ENCODE measurements around the gene PROZ.

Gene PROZ

DNA sequence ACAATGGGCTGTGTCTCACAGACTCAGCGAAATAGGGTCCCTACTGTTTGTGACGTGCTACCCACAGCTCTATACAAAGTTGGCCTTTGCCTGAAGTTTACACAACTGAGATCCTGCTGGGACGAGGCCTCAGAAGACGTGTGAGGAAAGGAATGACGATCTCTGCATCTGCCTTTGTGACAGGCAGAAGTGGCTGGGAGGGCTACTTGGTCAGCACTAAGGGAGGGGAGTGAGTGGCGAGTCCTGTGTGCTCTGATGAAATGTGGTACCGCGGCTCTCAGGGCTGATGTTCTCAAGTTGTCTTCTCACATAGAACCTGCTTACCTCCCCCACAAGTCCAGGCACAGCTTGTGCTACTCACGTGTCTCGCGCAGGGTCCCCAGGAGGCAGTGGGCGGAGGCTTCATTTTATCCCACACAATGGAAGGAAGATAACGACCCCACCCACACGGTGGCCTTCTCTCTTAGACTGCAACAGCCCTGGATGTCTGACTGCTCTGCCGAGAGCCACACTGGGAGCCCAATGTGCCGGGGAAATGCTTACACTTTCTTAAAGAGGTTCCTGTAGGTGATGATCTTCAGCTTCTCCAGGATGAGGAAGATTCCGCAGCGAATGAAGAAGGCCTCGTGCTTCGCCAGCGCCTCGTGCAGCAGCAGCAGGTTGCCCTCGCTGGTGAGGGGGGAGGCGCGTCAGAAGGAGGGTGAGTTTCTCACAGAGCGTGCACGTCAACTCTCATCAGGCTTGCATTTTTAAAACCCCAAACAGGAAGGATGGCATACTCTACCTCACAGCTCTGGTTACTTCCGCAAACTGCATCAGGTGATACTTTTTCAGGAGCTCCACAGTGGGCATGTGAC lies 21.2 kb downstream of the PROZ start:
- Histone ChIP-seq H3K36me3 (ENCODE audit: control insufficient read depth, insufficient read depth, low read length) (peaks cover 50% of the 10 kb centered on the region), H3K4me3 (ENCODE audit: low read depth, low read length) (no peak overlapping the region), H3K27me3 (ENCODE audit: control insufficient read depth, insufficient read depth, low read length) (no peaks in the 10 kb centered on the region), H3K9ac (ENCODE audit: low read depth, low read length) (no peak overlapping the region), H3K9me3 (ENCODE audit: control insufficient read depth, insufficient read depth, low read length) (no peaks in the 10 kb centered on the region), H3K4me1 (ENCODE audit: control insufficient read depth, insufficient read depth, low read length) (peaks cover 4% of the 10 kb centered on the region)

DNA sequence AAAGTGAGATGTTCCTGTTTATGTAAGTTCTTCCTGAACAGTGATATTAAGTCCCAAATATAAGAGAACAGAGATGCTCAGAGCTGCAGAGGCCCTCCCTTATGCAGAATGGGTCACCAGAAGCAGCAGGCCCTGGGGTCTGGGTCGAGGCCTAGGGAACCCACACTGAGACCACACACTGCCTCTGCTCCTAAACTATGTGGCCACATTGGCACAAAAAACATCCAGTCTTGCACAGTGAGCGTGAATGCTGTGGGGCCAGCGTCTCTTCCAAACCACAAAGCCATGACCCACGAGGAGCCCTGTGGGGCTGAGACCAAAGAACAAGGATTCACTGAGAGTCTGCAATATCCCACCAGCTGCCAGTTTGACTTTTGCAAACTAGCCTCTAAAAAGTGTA lies 23.6 kb downstream of the PROZ start:
- peaks cover 36% of the 10 kb centered on the region for H3K36me3 ChIP-seq (ENCODE audit: control insufficient read depth, insufficient read depth, low read length)
- no peaks in the 10 kb centered on the region for H3K27me3 ChIP-seq (ENCODE audit: control insufficient read depth, insufficient read depth, low read length)
- peaks cover 4% of the 10 kb centered on the region for H3K4me1 ChIP-seq (ENCODE audit: control insufficient read depth, insufficient read depth, low read length)
- no peak overlapping the region for H3K4me3 ChIP-seq (ENCODE audit: low read depth, low read length)
- H3K9ac ChIP-seq (ENCODE audit: low read depth, low read length) = no peak overlapping the region
- H3K9me3 ChIP-seq (ENCODE audit: control insufficient read depth, insufficient read depth, low read length) = no peaks in the 10 kb centered on the region

DNA sequence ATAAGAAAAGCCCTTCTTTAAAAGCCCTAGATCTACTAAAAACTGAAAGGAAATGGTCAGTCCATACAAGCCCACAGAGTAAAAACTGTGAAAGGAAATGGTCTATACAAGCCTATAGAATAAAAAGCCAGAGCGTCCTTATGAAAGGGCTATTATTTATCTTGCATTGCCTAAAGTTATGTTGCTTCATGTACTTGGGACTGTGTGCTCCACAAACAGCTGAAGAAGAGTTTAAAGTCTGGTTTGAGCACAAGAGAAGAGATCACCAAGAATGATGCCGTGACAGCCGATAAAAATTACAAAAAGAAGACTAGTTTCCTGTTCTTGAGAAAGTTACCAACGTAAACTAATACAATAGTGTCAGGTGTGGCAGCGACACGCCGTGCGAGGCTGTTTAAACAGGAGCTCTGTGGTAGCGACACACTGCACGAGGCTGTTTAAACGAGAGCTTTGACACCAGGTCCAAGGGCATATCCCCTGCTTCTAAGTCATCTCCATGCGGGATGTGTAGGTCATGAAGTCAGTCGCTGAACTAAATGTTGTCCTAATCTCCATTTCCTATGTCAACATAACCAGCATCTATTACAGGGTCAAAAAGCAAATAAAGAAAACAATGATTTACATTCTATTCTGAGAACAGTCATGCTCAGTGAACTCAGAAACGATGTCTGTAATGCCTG lies 25.1 kb downstream of the PROZ start:
- no peaks in the 10 kb centered on the region for H3K27me3 ChIP-seq (ENCODE audit: control insufficient read depth, insufficient read depth, low read length)
- H3K36me3 ChIP-seq (ENCODE audit: control insufficient read depth, insufficient read depth, low read length) = peaks cover 41% of the 10 kb centered on the region
- H3K4me1 ChIP-seq (ENCODE audit: control insufficient read depth, insufficient read depth, low read length) = peaks cover 4% of the 10 kb centered on the region
- no peaks in the 10 kb centered on the region for H3K9me3 ChIP-seq (ENCODE audit: control insufficient read depth, insufficient read depth, low read length)
- H3K9ac ChIP-seq (ENCODE audit: low read depth, low read length) = no peak overlapping the region
- no peak overlapping the region for H3K4me3 ChIP-seq (ENCODE audit: low read depth, low read length)

DNA sequence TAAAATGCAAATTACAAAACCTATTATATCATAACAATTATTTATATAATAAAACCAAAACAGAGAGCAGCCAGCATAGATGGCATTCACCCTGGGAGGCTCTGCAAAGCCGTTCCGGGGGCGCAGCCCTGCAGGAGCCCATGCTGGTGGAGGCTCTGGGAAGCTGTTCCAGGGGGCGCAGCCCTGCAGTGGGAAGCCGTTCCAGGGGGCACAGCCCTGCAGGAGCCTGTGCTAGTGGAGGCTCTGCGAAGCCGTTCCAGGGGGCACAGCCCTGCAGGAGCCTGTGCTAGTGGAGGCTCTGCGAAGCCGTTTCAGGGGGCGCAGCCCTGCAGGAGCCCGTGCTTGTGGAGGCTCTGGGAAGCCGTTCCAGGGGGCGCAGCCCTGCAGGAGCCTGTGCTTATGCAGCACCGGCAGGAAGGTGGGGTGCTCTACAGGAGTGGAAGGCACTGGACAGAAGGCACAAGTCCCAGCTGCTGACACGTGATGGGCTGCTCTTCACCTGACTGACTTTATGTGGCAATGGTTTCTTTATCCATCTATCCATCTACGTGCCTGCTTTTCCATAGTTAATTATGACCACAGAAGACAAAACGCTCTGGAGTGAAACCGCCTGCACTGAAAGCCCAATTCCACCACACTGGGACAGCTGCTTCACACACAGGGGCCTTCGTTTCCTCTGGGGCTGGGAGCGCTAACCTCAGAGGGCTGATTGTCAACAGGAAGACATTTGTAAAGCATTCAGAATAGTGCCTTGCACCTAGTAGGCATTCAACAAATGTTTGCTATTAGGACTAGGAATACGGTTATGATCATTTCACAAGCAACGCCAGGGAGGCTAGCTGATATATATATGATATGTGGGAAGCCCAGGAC lies 26.4 kb downstream of the PROZ start:
- Histone ChIP-seq H3K4me3 (ENCODE audit: low read depth, low read length) (no peak overlapping the region), H3K36me3 (ENCODE audit: control insufficient read depth, insufficient read depth, low read length) (peaks cover 36% of the 10 kb centered on the region), H3K4me1 (ENCODE audit: control insufficient read depth, insufficient read depth, low read length) (peaks cover 3% of the 10 kb centered on the region), H3K27me3 (ENCODE audit: control insufficient read depth, insufficient read depth, low read length) (no peaks in the 10 kb centered on the region), H3K9me3 (ENCODE audit: control insufficient read depth, insufficient read depth, low read length) (no peaks in the 10 kb centered on the region), H3K9ac (ENCODE audit: low read depth, low read length) (no peak overlapping the region)

DNA sequence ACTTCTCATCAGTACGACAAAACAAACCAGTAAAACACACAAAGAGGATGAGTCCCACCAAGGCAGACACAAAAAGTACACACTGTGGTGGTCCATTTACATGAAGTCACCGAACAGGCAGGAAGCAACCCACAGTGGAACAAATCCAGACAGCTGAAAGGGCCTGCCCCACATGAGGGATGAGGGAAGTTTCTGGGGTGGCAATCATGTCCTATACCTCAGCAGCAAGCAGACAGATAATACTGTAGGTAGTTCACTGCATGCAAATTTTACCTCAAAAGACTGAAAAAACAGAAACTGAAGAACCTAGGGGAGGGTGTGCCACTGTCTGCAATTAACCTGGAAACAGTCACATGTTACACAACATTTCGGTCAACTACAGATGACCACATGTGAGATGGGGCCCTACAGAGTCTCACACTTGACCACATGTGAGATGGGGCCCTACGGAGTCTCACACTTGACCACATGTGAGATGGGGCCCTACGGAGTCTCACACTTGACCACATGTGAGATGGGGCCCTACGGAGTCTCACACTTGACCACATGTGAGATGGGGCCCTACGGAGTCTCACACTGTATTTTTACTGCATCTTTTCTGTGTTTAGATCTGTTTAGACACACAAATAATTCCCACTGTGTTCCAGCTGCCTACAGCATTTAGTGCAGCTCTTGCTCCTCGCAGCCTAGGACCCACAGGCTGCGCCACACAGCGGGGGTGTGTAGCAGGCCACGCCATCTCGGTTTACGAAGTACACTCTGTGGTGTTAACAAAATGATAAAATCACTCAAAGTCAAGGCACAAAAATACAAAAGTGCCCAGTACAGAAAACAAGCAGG lies 27.8 kb downstream of the PROZ start:
- no peak overlapping the region for H3K4me3 ChIP-seq (ENCODE audit: low read depth, low read length)
- peaks cover 30% of the 10 kb centered on the region for H3K36me3 ChIP-seq (ENCODE audit: control insufficient read depth, insufficient read depth, low read length)
- no peaks in the 10 kb centered on the region for H3K4me1 ChIP-seq (ENCODE audit: control insufficient read depth, insufficient read depth, low read length)
- H3K9ac ChIP-seq (ENCODE audit: low read depth, low read length) = no peak overlapping the region
- no peaks in the 10 kb centered on the region for H3K9me3 ChIP-seq (ENCODE audit: control insufficient read depth, insufficient read depth, low read length)
- no peaks in the 10 kb centered on the region for H3K27me3 ChIP-seq (ENCODE audit: control insufficient read depth, insufficient read depth, low read length)

DNA sequence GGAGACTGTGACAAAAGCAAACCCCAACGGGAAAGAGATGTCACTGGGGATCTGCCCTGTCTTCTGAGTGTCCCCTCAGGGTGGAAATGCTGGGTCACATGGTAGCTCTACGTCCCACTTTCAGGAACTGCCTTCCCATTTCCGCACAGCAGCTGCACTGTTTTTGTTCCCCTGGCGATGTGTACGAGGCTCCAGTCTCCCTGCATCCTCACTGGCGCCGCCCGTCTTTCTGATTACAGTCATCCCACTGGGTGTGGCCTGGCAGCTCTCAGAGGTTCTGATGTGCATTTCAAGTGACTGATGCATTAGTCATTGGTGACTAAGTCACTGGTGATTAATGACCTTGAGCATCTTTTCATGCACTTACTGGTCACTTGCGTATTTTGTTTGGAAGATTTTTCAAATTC lies 28.8 kb downstream of the PROZ start:
- Histone ChIP-seq H3K4me3 (ENCODE audit: low read depth, low read length) (no peak overlapping the region), H3K36me3 (ENCODE audit: control insufficient read depth, insufficient read depth, low read length) (peaks cover 27% of the 10 kb centered on the region), H3K27me3 (ENCODE audit: control insufficient read depth, insufficient read depth, low read length) (no peaks in the 10 kb centered on the region), H3K9ac (ENCODE audit: low read depth, low read length) (no peak overlapping the region), H3K9me3 (ENCODE audit: control insufficient read depth, insufficient read depth, low read length) (no peaks in the 10 kb centered on the region), H3K4me1 (ENCODE audit: control insufficient read depth, insufficient read depth, low read length) (no peaks in the 10 kb centered on the region)

DNA sequence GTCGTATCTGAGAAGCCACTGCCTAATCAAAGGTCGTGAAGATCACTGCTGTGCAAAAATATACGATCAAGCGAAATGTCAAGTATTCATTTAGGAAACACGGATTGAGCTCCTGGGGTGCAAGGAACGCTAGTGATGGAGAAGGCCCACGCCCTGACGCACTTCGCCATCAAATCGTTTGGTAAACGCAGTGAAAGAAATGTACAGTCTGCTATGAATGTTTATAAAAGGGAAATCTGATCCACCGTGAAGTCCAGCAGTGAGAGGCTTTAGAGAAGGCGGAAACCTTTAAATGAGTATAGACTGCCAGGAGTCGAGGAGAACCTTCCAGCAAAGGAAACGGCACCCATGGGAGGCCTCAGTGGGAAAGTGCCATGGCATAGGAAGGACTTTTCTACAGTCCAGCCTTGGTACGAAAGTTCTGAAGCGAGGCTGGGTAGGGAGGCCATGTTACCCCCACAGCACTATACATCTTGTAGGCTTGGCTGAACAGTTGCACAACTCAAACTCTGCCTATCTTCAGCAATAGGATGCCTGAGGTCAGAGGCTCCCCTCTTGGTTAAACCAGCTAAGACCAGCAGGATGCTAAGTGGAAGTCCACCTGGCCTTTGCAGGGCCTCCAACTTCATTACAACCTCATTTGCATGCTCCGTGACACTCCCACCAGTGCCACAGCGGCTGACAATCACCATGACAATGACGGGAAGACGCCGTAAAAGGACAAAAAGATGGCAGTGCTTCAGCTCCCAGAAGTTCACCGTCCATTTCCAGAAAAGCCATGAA lies 29.6 kb downstream of the PROZ start:
- Histone ChIP-seq H3K4me1 (ENCODE audit: control insufficient read depth, insufficient read depth, low read length) (no peaks in the 10 kb centered on the region), H3K36me3 (ENCODE audit: control insufficient read depth, insufficient read depth, low read length) (peaks cover 32% of the 10 kb centered on the region), H3K9me3 (ENCODE audit: control insufficient read depth, insufficient read depth, low read length) (no peaks in the 10 kb centered on the region), H3K27me3 (ENCODE audit: control insufficient read depth, insufficient read depth, low read length) (no peaks in the 10 kb centered on the region), H3K4me3 (ENCODE audit: low read depth, low read length) (no peak overlapping the region), H3K9ac (ENCODE audit: low read depth, low read length) (no peak overlapping the region)

DNA sequence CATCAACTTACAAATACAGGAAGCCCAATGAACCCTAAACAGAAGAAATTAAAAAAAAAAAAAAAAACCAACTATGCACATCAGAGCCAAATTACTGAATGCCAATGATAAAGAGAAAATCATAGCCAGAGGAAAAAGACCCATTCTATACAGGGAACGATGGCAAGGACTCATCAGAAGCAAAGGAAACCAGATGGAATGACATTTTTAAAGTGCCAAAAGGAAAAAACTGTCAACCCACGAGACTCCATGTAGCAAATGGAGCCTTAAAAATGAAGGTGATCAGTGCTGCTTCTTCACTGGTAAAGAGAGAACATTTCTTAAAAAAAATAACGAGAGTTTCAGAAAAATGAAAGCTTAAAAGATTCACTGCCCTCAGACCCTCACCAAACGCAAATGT lies 31.7 kb downstream of the PROZ start:
- H3K4me1 ChIP-seq (ENCODE audit: control insufficient read depth, insufficient read depth, low read length) = no peaks in the 10 kb centered on the region
- H3K36me3 ChIP-seq (ENCODE audit: control insufficient read depth, insufficient read depth, low read length) = peaks cover 31% of the 10 kb centered on the region
- no peaks in the 10 kb centered on the region for H3K9me3 ChIP-seq (ENCODE audit: control insufficient read depth, insufficient read depth, low read length)
- no peak overlapping the region for H3K4me3 ChIP-seq (ENCODE audit: low read depth, low read length)
- no peaks in the 10 kb centered on the region for H3K27me3 ChIP-seq (ENCODE audit: control insufficient read depth, insufficient read depth, low read length)
- H3K9ac ChIP-seq (ENCODE audit: low read depth, low read length) = no peak overlapping the region

DNA sequence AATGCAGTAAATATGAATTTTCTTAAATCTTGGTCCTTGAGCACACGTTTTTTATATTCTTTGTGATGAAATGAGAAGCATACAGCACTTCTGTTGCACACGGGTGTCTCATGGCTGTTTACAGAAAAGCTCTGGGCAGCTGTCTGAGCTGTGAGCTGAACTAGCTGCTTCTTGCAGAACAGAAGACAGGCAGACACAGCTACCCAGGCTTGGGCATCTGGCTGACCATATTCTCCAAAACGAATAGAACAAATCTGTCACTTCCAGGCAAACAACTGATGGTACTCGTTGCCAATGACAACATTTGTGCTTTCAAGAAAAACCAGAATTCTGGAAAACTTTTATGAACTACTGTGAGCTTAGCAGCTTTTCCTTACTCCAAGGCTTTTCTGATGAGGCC lies 33.8 kb downstream of the PROZ start:
- Histone ChIP-seq H3K9me3 (ENCODE audit: control insufficient read depth, insufficient read depth, low read length) (no peaks in the 10 kb centered on the region), H3K4me1 (ENCODE audit: control insufficient read depth, insufficient read depth, low read length) (no peaks in the 10 kb centered on the region), H3K9ac (ENCODE audit: low read depth, low read length) (no peak overlapping the region), H3K27me3 (ENCODE audit: control insufficient read depth, insufficient read depth, low read length) (no peaks in the 10 kb centered on the region), H3K36me3 (ENCODE audit: control insufficient read depth, insufficient read depth, low read length) (peaks cover 39% of the 10 kb centered on the region), H3K4me3 (ENCODE audit: low read depth, low read length) (no peak overlapping the region)

DNA sequence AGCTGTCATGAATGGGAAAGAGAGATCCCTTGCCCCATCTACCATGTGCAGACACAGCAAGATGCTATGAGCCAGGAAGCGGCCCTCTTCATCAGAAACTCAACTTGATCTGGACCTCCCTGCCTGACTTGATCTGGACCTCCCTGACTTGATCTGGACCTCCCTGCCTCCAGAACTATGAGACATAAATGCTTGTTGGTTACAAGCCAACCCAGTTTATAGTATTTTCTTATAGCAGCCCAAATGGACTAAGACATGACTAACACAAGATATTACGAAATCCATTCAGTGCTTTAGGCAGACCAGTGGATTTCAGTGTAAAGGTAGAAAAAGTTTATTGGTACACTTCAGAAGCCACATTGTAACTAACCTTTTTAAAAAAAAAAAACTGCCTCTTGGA lies 34.5 kb downstream of the PROZ start:
- no peak overlapping the region for H3K4me3 ChIP-seq (ENCODE audit: low read depth, low read length)
- peaks cover 35% of the 10 kb centered on the region for H3K36me3 ChIP-seq (ENCODE audit: control insufficient read depth, insufficient read depth, low read length)
- no peaks in the 10 kb centered on the region for H3K27me3 ChIP-seq (ENCODE audit: control insufficient read depth, insufficient read depth, low read length)
- no peaks in the 10 kb centered on the region for H3K9me3 ChIP-seq (ENCODE audit: control insufficient read depth, insufficient read depth, low read length)
- H3K4me1 ChIP-seq (ENCODE audit: control insufficient read depth, insufficient read depth, low read length) = no peaks in the 10 kb centered on the region
- H3K9ac ChIP-seq (ENCODE audit: low read depth, low read length) = no peak overlapping the region

Data from iPS-15b (cell line).